ENCODE data around the gene SLC1A4. TPM values are rescaled to one million over a fixed set of nuclear protein-coding genes. Genes with fewer than 3 reads are reported as not detected.
"Not testable (repeated sequence)": the region's sequence is repeated elsewhere in the genome, so short reads cannot be mapped to it uniquely, and the experiment has no call there.

SLC1A4 gene
- total RNA-seq, 6 donors from 2014 or later = 5.2 to 15.2 (median 9.7) TPM

DNA sequence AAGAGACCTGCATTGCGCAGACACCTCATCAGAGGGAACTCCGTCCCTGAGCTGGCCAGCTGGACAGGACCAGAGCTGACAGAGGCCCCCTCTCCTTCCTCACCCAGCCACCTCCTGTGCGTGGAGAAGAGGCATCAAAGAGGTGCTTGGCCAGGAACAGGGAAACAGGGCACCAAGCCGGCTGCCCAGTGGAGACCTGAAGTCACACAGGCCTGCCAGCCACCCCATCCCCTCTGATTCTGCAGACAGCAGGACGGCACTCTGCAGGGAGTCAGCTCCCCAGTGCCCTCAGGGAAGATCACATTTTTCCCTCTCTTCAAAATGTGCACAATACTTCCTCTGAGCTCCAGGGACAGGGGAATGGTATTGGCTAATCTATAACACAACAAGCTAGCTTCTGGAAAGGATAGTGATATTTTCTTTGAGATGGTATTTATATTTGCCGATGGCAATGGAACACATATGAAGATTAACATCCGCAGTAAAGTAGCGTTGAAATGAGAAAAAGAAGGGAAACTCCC lies 30.5 kb downstream of the SLC1A4 start:
- peaks cover 0 to 29% (median 10%) of the 10 kb centered on the region in 4 donors for H3K36me3 ChIP-seq
- ATAC-seq (ENCODE audit: low FRiP score in 2 of 2) (no peak), DNase-seq (no peak)
- TF ChIP-seq POLR2A (IDR thresholded peaks at IDR 0.05) (no peak), POLR2AphosphoS5 (IDR thresholded peaks at IDR 0.05) (no peak), EP300 (IDR thresholded peaks at IDR 0.05) (no peak)
- TF ChIP-seq, protein P1, sequence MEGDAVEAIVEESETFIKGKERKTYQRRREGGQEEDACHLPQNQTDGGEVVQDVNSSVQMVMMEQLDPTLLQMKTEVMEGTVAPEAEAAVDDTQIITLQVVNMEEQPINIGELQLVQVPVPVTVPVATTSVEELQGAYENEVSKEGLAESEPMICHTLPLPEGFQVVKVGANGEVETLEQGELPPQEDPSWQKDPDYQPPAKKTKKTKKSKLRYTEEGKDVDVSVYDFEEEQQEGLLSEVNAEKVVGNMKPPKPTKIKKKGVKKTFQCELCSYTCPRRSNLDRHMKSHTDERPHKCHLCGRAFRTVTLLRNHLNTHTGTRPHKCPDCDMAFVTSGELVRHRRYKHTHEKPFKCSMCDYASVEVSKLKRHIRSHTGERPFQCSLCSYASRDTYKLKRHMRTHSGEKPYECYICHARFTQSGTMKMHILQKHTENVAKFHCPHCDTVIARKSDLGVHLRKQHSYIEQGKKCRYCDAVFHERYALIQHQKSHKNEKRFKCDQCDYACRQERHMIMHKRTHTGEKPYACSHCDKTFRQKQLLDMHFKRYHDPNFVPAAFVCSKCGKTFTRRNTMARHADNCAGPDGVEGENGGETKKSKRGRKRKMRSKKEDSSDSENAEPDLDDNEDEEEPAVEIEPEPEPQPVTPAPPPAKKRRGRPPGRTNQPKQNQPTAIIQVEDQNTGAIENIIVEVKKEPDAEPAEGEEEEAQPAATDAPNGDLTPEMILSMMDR (IDR thresholded peaks at IDR 0.05) = no peak
- 93 to 100% methylated on average over 3 to 8 of the region's 8 CpGs for WGBS, 2 donors
- H3K27me3 ChIP-seq = no peaks in the 10 kb centered on the region
- no peaks in the 10 kb centered on the region for H3K9me3 ChIP-seq
- no peaks in the 10 kb centered on the region for H3K4me1 ChIP-seq
- no peak overlapping the region for H3K4me3 ChIP-seq
- no peak overlapping the region for H3K27ac ChIP-seq

DNA sequence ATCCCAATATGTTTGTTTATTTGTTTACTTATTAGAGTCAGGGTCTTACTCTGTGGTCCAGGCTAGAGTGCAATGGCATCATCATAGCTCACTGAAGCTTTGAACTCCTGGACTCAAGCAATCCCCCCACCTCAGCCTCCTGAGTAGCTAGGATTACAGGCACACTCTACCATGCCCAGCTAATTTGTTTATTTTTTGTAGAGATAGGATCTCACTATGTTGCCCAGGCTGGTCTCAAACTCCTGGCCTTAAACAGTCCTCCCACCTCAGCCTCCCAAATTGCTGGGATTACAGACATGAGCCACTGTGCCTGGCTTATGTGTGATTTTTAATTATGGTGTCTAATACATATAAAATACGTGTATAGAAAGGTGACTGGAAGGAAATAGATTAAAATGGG lies 31.1 kb downstream of the SLC1A4 start:
- 93 to 100% methylated on average over 1 of the region's 1 CpG for WGBS, 2 donors
- not testable (repeated sequence) for H3K27me3 ChIP-seq; H3K9me3 ChIP-seq; H3K4me3 ChIP-seq; ATAC-seq (ENCODE audit: low FRiP score in 2 of 2); H3K4me1 ChIP-seq; H3K27ac ChIP-seq; DNase-seq
- peaks cover 0 to 29% (median 10%) of the 10 kb centered on the region in 4 donors for H3K36me3 ChIP-seq

DNA sequence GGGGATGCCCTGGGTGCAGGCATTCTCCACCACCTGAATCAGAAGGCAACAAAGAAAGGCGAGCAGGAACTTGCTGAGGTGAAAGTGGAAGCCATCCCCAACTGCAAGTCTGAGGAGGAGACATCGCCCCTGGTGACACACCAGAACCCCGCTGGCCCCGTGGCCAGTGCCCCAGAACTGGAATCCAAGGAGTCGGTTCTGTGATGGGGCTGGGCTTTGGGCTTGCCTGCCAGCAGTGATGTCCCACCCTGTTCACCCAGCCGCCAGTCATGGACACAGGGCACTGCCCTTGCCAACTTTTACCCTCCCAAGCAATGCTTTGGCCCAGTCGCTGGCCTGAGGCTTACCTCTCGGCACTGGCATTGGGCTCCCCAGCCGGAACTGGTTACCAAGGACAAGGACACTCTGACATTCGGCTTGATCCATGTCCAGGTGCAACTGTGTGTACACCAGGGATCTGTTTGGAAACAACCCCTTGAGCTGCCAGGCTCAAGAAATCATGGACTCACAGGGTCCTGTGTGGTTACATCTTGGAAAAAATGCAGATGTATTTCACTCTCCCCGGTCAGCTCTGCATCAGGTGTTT lies 31.8 kb downstream of the SLC1A4 start:
- ATAC-seq (ENCODE audit: low FRiP score in 2 of 2) (no peak), DNase-seq (peak in 1 of 2 donors; percentile 59)
- Histone ChIP-seq H3K27me3 (no peaks in the 10 kb centered on the region), H3K36me3 (peaks cover 0 to 29% (median 10%) of the 10 kb centered on the region in 4 donors), H3K9me3 (no peaks in the 10 kb centered on the region), H3K4me3 (no peak overlapping the region), H3K4me1 (peaks cover 0 to 6% (median 0%) of the 10 kb centered on the region in 4 donors), H3K27ac (no peak overlapping the region)
- WGBS, 2 donors = 93 to 97% methylated on average over 2 to 11 of the region's 11 CpGs
- TF ChIP-seq POLR2A (IDR thresholded peaks at IDR 0.05) (no peak), EP300 (IDR thresholded peaks at IDR 0.05) (no peak), POLR2AphosphoS5 (IDR thresholded peaks at IDR 0.05) (no peak)
- TF ChIP-seq, protein P1 (IDR thresholded peaks at IDR 0.05) = no peak

DNA sequence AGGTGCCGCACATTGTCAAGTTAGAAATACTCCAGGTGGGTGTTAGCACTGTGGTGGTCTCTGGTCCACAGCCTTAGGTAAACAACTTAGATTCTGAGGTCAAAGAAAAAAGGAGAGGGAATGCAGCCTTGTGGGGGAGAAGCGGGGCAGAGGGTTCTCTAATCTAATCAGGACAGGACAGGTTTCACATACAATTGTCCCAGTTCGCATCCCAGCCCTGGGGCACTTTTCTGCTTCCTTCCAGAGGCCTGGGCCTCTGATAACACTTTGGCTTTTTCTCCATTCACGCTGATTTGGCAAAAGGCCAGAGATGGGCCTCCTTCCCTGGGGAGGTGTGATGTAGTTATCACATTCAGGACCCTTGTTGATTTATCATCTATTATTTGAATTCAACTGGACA lies 32.5 kb downstream of the SLC1A4 start:
- Histone ChIP-seq H3K27me3 (no peaks in the 10 kb centered on the region), H3K36me3 (peaks cover 0 to 29% (median 10%) of the 10 kb centered on the region in 4 donors), H3K9me3 (no peaks in the 10 kb centered on the region), H3K27ac (no peak overlapping the region), H3K4me1 (peaks cover 0 to 7% (median 0%) of the 10 kb centered on the region in 4 donors), H3K4me3 (no peak overlapping the region)
- TF ChIP-seq POLR2AphosphoS5 (IDR thresholded peaks at IDR 0.05) = no peak
- no peak for TF ChIP-seq EP300 (IDR thresholded peaks at IDR 0.05)
- TF ChIP-seq POLR2A (IDR thresholded peaks at IDR 0.05) = no peak
- TF ChIP-seq, protein P1 (IDR thresholded peaks at IDR 0.05) = no peak
- 75 to 76% methylated on average over 4 of the region's 4 CpGs for WGBS, 2 donors
- no peak for ATAC-seq (ENCODE audit: low FRiP score in 2 of 2)
- no peak for DNase-seq

DNA sequence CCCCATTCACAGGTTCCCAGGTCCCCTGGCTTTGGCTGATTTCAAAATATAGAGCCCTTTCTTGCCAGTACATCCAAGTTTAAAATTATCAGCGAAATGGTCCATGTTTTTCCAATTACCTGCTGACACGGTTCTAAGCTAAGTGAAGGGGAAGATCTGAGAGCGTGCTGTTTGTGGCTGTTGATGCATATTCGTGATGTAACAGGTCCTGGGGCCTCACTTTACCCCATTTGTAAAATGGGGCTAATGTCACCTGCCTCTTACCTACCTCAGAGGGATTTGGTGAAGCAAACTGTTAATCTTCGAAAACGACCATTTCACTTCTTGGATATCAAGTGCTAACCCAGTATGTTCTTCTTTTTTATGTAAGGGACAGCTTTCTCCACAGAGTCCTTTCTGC lies 33.0 kb downstream of the SLC1A4 start:
- ATAC-seq (ENCODE audit: low FRiP score in 2 of 2) (no peak), DNase-seq (no peak)
- Histone ChIP-seq H3K4me1 (peaks cover 0 to 7% (median 0%) of the 10 kb centered on the region in 4 donors), H3K4me3 (no peak overlapping the region), H3K27ac (no peak overlapping the region), H3K9me3 (no peaks in the 10 kb centered on the region), H3K36me3 (peaks cover 0 to 29% (median 10%) of the 10 kb centered on the region in 4 donors), H3K27me3 (no peaks in the 10 kb centered on the region)
- WGBS, 2 donors = 92 to 96% methylated on average over 6 of the region's 6 CpGs
- no peak for TF ChIP-seq POLR2A (IDR thresholded peaks at IDR 0.05)
- no peak for TF ChIP-seq POLR2AphosphoS5 (IDR thresholded peaks at IDR 0.05)
- TF ChIP-seq, protein P1 (IDR thresholded peaks at IDR 0.05) = no peak
- TF ChIP-seq EP300 (IDR thresholded peaks at IDR 0.05) = no peak
